Smooth muscle cell of the brain vasculature (primary cell): ENCODE results near the gene ATG4B.

ENCODE experiments used
- DNase-seq: peaks from one replicate; pipeline ENCODE4 v3.0.0-alpha.2; 2012; ENCODE audit warnings: low read depth, low spot score

The ATG4B gene

DNA sequence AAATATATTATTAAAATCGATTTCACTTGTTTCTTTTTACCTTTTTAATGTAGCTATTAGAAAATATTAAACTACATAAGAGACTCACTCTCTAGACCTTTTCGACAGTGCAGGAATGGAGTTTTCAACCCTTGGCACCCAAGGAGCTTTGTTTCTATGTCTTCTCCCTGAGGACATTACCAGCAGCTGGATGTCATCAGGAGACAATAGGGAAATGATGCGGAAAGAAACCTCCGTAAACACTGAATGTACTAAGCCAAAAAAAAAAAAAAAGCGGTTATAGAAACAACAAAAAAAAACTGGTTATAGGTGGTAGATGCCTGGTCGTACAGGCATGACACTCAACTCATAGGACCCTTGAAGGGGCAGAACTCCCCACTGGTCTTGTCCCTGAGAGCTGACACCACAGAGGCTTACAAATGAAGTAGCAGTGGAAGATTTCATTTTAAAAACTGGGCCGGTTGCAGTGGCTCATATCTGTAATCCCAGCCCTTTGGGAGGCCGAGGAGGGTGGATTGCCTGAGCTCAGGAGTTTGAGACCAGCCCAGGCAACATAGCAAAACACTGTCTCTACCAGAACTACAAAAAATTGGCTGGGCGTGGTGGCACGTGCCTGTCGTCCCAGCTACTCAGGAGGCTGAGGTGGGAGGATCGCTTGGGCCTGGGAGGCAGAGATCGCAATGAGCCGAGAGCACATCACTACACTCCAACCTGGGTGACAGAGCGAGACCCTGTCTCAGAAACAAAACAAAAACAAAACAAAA, 24.3 kb upstream of the ATG4B start:
- no peak for DNase-seq

DNA sequence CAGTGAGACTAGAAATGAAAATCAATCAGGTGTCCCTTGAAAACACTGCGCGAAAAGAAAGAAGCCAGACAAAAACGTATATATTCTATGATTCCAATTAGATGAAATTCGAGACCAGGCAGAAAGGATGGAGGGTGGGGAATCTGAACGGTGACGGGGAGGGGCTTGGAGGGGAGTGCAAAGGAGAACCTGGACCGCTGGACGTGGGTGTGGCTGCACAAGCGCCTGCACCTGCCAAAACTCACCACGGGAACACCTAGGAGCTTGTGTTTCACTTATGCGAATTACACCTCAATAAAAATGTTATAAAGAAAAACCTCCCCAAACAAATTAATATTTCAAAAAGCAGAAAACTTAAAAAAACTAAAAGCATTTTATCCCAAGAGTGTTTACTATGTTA, 22.5 kb upstream of the ATG4B start:
- no peak for DNase-seq

DNA sequence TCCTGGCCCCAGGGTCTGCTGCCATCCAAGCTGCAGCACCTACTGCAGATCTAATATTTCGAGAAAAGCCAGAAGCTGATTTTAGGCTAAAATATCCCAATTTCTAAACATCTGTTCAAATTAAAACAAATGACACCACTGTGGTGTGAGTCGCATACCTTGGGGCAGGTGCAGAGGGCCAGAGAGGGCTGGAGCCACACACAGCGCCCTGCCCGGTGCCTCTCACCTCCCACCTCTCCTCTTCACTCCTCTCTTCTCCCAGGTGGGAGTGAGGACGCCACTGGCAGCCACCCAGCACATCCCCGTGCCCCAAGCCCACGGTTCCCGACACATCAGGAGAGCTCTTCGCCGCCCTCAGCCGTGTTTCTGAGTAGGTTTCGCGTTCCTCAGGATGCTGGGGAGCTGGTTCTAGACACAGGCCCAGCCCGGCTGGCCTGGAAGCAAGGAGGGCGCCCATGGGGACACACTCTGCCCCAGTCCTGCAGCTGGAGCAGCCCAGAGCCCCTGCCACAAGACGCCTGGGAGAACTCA, 21.9 kb upstream of the ATG4B start:
- no peak for DNase-seq

DNA sequence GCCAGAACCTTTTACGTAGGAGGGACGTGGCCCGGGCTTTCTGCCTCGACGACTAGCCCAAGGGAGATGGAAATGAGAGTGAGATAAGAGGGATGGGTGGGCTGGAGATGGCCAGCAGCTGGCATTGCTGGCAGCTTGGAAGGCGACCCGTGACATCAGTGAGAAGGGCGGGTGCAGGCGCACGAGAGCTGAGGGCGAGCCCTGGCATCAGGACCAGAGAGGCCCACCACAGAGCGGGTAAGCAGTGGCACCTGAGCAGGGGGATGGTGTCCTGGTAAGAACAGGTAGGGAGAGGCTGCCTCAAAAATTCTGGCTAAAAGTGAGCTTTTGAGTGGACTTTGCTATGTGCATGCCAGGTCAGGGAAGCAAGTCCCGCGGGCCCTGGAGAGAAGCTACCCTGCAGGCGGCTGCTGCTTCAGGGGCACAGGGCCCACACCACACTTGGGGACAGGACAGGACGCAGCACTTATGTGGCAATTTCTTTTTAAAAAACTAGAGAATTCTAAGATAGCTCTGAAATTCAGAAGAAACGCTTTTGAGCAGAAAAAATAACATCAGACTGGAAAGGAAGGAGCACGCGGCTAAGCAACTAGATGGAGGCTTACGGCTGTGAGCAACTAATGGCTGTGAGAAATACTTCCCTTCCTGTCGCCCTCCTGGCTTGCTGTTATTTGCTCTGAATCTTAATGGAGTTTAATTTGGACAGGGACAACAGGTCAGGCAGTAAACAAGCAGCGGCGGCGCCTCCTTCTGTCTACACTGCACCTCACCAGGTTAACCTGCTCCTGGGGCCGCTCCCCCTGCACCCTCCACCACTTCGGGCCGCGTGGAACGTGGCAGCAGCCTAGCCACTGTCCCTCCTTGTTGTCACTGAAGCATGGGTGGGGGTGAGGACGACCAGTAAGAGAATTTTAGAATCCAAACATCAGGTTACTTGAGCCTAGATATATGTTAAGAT, 21.0 kb upstream of the ATG4B start:
- no peak for DNase-seq

- no peak for DNase-seq
These were observed 19.9 kb upstream of the ATG4B start for GRCh38 chr2:241617431-241618154.

- no peak for DNase-seq
These were observed 19.1 kb upstream of the ATG4B start for GRCh38 chr2:241618296-241618805.

DNA sequence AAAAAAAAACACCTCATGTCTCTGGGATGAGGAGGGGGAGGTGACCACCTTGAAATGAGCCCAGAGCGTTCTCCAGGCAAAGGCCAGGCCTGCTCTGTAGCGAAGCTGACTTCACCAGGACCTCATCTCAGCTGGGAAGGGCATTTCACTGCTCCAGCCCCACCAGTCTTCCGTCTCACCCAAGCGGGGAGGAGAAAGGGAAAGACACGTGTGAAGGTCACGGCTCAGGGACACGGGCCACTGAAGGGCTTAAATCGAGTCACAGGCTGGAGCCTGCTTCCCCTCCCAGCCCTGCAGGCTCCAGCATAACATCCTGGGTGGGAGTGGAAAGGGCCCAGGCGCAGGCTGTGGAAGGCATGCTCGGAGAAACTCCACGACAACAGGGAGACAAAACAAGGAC, 18.7 kb upstream of the ATG4B start:
- DNase-seq = no peak

DNA sequence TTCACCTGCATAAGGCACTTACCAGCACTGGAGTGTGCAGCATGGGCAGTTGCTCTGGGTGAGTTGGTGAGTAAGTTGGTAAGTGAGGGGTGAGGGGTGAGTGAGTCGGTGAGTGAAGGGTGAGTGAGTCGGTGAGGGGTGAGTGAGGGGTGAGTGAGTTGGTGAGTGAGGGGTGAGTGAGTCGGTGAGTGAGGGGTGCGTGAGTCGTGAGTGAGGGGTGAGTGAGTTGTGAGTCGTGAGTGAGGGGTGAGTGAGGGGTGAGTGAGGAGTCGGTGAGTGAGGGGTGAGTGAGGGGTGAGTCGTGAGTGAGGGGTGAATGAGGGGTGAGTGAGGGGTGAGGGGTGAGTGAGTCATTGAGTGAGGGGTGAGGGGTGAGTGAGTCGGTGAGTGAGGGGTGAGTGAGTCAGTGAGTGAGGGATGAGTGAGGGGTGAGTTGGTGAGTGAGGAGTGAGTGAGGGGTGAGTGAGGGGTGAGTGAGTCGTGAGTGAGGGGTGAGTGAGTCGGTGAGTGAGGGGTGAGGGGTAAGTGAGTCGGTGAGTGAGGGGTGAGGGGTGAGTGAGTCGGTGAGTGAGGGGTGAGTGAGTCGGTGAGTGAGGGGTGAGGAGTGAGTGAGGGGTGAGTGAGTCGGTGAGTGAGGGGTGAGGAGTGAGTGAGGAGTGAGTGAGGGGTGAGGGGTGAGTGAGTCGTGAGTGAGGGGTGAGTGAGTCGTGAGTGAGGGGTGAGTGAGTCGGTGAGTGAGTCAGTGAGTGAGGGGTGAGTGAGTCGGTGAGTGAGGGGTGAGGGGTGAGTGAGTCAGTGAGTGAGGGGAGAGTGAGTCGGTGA, 17.7 kb upstream of the ATG4B start:
- DNase-seq = no peak

GRCh38 chr2:241620419-241620769, 17.1 kb upstream of the ATG4B start:
- DNase-seq = no peak

- no peak for DNase-seq
These were observed 9.8 kb upstream of the ATG4B start for GRCh38 chr2:241627675-241628074.

- DNase-seq = no peak
These were observed 7.6 kb upstream of the ATG4B start for GRCh38 chr2:241629762-241630435.

DNA sequence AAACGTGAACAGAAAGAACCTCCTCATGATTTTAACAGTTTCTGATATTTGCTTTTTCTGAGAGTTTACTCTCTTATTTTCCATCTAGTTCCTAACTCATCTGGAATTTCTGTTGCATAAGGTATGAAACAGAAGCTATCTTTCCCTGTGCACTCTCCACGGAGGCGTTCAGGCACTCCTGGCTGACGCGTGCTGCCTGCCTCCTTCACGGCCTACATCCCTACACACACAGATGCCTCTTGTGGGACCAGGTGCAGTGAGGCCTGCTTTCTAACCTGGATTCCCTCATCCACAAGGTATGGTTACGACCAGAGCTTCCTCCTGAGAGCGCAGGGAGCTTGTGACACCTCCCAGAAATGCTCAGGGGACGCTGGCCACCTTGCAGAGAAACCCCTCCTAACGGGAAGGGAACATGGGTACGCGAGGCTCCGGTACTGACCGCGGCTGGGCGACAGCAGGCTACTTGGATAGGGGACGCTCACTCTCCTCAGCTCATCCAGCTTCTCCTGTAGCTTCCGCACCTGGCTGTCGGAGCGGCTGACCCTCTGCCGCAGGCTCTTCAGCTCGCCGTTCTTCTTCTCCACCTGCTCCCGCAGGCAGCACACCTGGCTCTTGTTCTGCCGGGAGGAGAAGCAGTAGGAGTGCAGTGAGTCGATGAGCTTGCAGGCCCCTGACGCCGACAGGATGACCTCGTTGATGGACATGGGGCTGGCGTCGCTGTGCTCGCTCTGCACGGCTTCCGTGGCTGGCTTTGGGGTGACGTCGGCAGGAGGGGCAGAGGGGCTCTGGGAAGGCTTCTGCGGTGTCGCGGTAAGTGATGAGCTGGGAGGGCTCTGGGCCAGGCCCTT, 4.8 kb upstream of the ATG4B start:
- no peak for DNase-seq

GRCh38 chr2:241633561-241633960, 3.9 kb upstream of the ATG4B start:
- DNase-seq = no peak

DNA sequence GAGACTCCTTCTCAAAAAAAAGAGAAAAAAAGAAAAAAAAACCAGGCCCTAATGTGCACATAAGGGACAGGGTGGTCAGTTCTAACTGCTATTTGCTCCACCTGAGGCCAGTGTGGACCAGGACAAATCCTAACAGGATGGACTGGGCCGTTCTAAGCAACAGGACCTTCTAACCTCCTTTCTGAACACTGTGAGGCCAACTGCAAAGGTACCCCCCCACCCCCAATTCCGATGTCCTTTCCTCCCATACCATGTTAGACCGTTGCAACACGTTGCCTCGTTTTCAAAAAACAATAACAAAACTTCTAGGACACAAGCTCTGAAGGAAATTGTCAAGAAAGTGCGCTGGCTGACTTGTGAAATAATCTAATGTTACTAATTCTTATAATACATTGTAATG, 1.7 kb upstream of the ATG4B start:
- no peak for DNase-seq

DNA sequence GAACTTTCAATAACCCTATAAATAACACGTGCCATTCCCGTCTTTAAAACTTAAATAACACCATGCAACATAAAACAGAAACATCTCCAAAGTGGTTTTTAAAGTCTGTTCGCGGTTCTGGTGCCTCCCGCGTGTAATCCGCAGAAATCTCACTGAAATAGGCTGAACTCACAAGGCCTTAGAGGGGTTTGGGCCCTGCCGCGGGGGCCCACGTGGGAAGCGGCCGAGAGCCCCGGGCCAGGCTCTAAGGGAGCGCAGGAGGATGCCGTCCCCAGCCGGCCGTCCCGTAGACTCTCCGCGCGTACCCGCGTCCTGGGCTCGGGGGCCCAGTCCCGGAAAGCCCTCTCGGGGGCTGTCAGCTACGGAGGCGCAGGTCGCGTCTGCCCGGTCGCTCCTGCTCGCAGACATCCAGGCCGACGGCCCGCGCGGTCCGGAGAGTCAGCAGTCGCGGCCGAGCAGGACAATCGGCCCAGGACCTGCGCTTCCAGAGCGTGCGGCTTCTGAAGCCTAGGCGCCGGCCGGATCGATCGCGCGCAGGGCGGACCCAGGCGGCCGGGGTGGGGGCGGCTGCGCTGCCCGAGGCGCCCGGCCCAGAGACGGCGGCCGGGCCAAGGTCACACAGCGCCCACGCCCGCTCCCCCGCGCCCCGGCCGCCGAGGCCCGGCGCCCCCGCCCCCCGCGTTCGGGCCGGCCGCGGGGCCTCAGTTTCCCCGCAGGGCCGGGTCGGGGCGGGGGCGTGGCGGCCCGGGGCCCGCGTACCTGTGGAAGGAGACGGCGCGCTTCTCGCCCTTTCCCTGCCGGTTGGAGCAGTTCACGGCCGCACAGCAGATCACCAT, 1.1 kb upstream of the ATG4B start:
- DNase-seq = no peak

DNA sequence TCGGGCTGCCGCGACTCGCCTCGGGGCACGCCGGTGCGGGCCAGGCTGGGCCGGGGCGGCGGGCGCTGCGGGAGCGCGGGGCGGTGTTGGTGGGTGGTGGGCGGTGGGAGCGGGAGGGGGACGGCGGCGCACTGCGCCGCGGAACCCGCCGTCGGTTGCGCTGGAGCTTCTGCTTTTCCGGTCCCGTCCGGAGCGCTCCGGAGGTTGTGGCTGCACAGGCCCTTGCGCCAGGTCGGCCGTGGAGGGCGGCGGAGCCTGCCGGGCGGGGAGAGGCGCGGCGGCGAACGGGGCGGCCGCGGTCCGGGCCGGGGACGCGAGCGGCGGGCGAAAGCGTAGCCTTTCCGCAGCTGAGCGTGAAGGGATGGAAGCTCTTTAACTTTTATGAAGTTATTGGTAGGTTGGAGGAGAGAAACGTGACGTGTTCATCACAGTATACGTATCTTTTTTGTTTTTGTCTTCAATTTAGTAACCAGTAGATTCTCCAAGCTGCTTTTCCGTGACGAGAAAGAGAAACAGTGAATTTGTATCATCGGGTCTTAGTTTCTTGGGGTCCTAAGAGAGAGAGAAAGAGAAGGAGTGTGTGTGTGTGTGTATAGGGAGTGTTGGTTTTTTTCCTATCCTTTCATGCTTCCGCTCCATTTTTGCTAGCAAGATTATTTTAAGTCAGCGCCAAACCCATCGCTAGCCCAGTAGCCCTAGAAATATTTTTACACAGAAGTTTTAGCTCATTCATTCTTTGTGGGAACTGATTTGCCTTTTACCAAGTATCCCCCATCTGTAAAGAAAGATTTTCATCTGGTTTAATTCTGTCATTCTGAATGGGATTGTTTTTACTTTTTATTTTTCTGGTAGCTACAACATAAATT, 535 bp downstream of the ATG4B start:
- DNase-seq = no peak

DNA sequence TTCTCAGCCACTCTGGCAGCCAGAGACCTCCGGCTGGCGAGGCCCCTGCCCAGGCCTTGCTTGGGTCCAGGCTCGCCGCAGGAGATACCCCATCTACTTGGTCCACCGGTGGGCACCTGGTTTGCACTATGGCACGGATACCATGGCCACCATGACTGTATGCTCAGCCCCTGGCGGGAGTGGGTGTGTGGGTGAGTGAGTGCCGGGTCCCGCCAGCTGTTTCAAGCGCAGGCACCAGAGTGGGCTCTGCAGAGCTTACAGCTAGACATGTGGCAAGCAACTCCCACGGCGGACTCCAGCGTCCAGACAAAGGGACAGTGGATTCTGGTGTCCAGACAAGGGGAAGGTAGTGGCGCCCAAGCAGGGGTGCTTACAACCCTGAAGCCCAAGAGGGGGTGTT, 1.4 kb downstream of the ATG4B start:
- DNase-seq = no peak

DNA sequence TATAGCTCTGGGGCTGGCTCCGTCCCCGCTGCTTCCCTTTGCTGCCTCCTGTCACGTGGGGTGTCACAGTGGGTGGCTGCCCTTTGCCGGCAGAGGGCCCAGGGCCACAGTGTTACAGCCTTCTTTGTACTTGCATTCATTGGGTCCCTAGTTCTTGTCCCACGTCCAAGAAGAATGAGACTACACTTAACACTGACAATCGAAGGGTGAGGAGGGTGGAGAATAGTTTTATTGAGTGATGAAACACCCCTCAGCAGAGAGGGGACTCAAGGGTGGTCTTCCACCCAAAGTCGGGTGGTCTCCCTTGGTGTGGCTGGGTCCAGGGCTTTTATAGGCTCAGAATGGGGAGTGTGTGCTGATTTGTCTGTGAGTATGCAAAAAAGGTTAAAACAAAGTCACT, 1.9 kb downstream of the ATG4B start:
- DNase-seq = no peak
